Astrocyte of the spinal cord (primary cell): Measurements from ENCODE around the gene PKLR.

Source experiments
- DNase-seq: peaks from one replicate; pipeline ENCODE4 v3.0.0; 2011; ENCODE audit warnings: low read depth, low spot score
- H3K4me3 ChIP-seq: 2 replicates; pipeline ENCODE4 v1.5.1; 2011; ENCODE audit warnings: low read depth, mild to moderate bottlenecking, low read length, moderate library complexity
- in situ Hi-C: cut with HindIII; loops from 2 replicates; pipeline ENCODE4 v1.10.0; 2017; ENCODE audit warnings: low sequenced_read_pairs
- TF ChIP-seq, protein P1 (sequence below): IDR thresholded peaks from 2 replicates; pipeline ENCODE4 v1.5.1; 2012; ENCODE audit warnings: low read depth, mild to moderate bottlenecking, low read length, inconsistent platforms

PKLR gene

DNA sequence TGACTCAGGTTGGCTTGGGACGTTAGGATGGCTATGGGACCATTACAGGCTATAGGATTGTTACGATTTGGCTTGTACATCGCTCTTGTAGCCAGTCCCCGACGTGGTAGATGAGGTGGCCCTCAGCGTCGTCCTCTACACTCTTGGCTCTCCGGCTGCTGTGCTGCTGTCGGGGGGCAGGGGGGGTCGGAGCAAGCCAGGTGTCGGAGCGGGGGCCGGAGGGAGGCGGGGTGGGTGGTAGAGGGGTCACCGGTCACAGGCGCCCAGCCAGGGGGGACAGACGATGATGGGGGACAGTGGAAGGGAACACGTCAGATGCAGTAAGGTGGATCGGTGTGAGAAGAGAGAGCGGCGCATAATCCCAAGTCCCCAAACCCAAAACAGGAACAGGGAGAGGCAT is 32.6 kb downstream of the PKLR start:
- TF ChIP-seq, protein P1, sequence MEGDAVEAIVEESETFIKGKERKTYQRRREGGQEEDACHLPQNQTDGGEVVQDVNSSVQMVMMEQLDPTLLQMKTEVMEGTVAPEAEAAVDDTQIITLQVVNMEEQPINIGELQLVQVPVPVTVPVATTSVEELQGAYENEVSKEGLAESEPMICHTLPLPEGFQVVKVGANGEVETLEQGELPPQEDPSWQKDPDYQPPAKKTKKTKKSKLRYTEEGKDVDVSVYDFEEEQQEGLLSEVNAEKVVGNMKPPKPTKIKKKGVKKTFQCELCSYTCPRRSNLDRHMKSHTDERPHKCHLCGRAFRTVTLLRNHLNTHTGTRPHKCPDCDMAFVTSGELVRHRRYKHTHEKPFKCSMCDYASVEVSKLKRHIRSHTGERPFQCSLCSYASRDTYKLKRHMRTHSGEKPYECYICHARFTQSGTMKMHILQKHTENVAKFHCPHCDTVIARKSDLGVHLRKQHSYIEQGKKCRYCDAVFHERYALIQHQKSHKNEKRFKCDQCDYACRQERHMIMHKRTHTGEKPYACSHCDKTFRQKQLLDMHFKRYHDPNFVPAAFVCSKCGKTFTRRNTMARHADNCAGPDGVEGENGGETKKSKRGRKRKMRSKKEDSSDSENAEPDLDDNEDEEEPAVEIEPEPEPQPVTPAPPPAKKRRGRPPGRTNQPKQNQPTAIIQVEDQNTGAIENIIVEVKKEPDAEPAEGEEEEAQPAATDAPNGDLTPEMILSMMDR = no peak
- no peak overlapping the region for H3K4me3 ChIP-seq
- DNase-seq = no peak
- in situ Hi-C loops = no loop called here

DNA sequence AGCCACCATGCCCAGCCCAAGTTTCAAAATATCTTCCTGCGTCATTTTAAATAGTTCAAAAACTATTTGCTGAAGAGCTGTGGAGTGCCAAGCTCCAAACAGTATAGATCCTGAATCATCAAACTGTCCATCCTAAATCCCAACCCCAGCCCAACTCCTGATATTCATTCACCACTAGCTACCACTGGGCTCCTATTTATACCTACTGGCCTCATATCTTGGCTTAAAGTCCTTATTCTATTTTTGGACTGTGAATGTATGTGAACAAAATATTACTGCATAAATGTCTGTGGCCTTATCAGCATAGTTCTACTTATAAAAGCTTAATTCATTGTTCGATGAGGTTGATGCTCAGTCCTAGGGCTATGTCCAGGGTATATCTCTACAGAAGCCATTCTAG is 33.9 kb downstream of the PKLR start:
- in situ Hi-C loops = no loop called here
- DNase-seq = no peak
- H3K4me3 ChIP-seq = no peak overlapping the region
- TF ChIP-seq, protein P1 = no peak

DNA sequence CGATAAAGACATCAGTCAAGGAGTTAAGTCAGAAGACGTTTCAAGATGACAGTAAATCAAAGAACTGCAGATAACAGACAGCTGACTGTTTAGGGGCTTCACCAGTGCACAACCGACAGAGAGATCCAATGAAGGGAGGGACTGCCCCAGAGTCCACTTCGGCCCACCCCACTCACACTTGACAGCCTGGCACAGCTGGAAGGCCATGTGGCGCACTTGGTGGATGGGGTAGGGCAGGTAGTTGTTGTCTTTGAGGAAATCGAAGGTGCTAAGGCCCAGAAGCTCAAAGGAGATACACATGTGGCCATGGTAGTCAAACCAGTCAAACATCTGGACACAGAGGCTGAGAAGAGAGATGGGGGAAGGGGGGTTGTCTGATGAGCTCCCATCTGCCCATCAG is 34.7 kb downstream of the PKLR start:
- DNase-seq = no peak
- in situ Hi-C loops = no loop called here
- no peak overlapping the region for H3K4me3 ChIP-seq
- TF ChIP-seq, protein P1 = no peak

DNA sequence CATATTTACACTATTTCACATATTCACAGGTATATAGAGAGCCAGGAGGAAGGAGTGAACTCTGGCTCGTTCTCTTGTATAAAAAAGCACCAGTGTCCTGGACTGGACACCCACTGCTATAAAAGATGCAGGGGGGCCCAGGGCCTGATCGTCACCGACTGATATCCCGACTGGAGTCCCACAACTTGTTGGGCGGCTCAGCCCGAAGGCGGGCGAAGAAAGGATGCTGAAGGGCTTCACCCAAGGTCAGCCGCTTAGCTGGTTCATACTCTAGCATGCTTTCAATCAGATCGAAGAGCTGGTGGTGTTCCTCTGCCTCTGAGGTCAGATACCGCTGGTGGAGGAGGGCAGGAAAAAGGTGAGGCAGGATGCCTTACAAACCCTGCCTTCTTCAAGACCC is 38.2 kb downstream of the PKLR start:
- DNase-seq = no peak
- in situ Hi-C loops = no loop called here
- TF ChIP-seq, protein P1 = no peak
- H3K4me3 ChIP-seq = no peak overlapping the region

DNA sequence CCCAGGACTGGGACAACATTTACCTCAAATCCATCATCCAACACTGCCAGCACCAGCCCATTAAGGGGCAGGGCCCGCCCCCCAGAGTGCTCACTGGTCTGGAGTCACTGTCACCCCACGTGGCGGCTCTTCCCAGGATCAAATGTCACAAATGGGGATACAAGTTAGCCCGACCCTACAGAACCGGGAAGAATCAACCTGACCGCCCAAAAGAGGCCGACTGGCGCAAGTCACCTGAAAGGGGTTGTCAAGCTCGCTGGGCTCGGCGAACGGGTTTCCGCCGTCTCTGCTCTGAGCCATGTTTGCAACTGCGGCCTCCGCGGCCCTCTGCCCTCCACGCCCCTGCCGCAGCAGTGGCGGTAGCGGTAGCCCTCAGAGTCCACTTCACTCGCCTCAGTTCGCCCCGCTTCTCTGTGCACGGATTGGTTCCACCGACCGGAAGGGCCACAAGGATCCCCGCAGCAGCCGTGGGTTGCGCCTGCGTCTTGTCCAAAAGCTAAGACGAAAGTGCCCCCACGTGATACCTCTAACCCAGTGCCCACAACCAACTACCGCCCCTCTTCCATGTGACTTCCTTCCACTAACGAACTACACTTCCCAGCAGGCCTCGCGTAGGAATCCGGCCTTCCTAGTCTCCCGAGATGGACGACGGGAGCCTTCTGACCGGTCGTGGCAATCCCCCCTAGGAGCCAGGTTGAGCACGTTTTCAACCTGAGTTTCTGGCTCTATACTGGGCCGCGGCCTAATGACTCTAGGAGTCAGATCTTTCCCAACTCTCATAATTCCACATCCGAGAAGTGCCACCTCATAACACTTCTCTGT is 39.2 kb downstream of the PKLR start, which contains the start of gene SCAMP3:
TSS of gene SCAMP3 (minus strand) at position 509 of the 822 bp plus-strand sequence. CDS start at position 300, 209 bp downstream.
- H3K4me3 ChIP-seq = peak within 1 kb of the TSS; percentile 88
- TF ChIP-seq, protein P1 = no peak
- in situ Hi-C loops = no loop called here
- DNase-seq = peak; percentile 99

DNA sequence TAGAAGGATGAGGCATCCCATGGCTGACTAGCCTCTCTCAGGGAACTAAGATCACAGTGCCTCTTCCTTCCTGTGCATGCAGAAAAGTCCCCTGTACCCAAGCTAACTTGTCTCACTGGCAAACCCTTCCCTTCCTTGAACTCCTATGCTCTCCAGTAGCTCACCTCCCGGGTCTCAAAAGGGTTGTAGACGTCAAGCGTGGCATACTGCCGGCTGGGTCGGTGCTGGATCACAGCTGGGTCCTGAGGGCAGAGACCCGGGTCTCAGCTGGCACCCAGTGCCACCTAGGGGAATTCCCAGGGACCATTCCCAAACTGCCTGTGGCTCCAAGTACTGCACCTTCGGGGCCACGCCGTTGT is 39.8 kb downstream of the PKLR start:
- DNase-seq = peak; percentile 13
- TF ChIP-seq, protein P1 = no peak
- in situ Hi-C loops = no loop called here
- peak overlapping the region; percentile 88 for H3K4me3 ChIP-seq
